DMS153 treated with DMSO at 0.1 percent for 48 hours (cell line): Measurements from ENCODE around the gene CD300LB.
A peak's percentile ranks its signal among the peaks of the same experiment; 100 is the strongest.
"Not testable (repeated sequence)": the region's sequence is repeated elsewhere in the genome, so short reads cannot be mapped to it uniquely, and the experiment has no call there.

ENCODE experiments used
- DNase-seq: peaks from one replicate; lab custom pipeline; 2025; ENCODE audit not compliant: unreplicated experiment; lab: John Stamatoyannopoulos, UW

Gene CD300LB

DNA sequence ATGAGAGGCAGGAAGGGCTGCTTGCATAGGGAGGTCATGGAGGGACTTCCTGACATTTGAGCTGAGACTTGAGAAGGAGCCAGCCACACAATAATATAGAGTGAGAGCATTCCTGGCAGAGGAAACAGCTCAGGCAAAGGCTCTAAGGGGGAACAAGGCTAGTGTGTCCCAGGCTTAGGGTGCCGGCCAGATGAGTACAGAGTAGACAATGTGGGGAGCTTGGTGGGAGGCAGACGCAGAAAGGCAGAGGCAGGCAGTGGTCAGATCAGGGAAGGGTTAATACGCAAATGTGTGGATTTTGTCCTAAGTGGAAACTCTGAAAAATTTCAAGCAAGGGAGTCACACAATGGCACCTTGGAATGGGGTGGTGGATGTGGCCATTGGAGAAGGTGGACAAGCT lies 31.3 kb downstream of the CD300LB start:
- no peak for DNase-seq

DNA sequence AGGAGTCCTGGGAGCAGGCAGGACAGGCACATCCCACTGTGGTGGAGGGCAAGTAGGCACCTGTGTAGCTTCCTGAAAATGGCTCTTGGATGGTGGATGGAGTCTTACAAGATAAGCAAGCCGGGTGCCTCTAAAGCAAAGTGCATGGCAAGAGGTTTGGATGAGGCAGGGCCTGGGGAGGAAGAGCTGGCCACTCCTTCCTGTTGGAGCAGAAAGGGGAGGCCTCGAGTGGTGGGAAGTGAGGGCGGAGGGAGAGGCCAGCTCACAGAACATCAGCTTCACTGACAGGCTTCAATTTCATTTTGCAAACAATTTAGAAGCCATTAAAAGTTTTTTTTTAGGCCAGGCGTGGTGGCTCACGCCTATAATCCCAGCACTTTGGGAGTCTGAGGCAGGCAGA lies 33.8 kb downstream of the CD300LB start:
- no peak for DNase-seq

DNA sequence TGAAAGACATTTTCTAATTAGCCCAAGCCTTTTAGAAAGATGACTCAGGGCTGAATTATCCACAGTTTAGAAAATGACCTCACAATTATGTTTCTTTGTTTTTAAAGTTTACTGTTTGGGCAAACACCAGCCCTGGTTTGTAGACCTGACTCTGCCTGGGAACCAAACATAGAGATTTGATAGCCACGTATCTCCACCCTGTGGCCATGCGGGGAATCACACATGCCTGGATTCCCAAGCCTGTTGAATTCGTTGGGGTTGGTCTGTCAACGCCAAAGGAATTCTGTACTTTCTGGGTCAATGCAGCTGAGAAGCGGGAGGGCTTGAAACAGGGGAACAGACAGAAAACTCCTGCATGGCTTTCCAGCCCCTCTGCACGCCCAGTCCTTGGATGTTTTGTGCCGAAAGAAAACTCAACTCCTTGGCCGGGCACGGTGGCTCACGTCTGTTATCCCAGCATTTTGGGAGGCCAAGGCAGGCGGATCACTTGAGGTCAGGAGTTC lies 37.9 kb downstream of the CD300LB start:
- peak; percentile 7 for DNase-seq

DNA sequence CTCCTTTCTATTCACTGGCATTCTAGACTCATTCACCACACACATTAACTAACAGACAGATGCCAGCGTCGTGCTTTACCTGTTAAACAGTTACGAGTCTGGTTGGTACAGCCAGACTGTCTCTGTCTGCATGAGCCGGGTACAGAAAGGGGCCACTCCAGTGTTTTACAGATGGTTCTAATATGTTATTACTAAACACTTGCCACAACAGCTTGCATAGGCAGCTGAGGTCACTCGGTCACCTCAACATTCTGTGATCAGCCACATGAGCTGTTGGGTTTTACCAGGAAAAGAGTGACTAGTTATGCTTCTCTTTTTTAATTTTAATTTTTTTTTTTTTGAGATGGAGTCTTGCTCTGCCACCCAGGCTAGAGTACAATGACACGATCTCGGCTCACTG lies 39.6 kb downstream of the CD300LB start:
- no peak for DNase-seq

DNA sequence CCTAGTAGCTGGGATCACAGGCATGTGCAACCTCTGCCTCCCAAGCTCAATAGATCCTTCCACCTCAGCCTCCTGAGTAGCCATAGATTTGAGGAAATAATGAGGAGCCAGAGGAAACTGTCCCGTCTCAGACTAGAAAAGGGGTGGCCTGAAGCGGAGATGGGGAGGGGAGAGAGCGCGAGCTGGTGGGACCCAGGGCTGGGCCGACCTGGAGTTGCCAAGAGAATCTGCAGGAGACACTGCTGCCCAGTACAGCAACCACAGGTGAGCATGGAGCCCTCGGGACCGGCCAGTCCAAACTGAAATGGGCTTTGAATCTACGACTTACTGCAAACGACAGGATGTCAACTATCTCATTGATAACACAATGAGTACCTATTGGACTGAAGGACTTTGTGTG lies 40.6 kb downstream of the CD300LB start:
- DNase-seq, result no peak

DNA sequence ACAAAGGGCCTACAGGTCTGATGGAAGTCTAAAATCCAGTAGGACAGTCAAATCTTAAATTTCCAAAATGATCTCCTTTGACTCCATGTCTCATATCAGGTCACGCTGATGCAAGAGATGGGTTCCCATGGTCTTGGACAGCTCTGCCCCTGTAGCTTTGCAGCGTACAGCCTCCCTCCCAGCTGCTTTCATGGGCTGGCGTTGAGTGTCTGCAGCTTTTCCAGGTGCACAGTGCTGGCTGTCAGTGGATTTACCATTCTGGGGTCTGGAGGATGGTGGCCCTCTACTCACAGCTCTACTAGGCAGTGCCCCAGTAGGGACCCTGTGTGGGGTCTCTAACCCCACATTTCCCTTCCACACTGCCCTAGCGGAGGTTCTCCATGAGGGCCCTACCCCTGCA lies 43.0 kb downstream of the CD300LB start:
- DNase-seq, result not testable (repeated sequence)

DNA sequence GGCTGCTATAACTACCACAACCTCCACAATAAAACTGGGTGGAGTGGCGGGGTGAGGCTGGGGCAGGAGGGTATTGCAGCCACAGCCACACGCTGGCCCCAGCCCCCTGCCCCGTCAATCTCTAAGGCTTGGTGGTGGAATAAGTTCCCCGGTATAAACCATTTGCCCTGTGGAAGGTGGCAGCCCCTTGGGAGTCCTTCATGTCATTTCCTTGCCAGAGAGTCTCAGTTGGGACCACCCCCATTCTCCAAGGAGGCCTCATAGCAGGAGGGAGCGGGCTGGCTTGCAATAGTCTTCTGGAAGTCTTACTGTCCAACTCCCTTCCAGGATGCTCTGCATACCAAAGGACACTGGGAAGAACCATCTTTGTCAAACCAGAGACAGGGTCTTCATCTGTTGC lies 45.4 kb downstream of the CD300LB start:
- no peak for DNase-seq

DNA sequence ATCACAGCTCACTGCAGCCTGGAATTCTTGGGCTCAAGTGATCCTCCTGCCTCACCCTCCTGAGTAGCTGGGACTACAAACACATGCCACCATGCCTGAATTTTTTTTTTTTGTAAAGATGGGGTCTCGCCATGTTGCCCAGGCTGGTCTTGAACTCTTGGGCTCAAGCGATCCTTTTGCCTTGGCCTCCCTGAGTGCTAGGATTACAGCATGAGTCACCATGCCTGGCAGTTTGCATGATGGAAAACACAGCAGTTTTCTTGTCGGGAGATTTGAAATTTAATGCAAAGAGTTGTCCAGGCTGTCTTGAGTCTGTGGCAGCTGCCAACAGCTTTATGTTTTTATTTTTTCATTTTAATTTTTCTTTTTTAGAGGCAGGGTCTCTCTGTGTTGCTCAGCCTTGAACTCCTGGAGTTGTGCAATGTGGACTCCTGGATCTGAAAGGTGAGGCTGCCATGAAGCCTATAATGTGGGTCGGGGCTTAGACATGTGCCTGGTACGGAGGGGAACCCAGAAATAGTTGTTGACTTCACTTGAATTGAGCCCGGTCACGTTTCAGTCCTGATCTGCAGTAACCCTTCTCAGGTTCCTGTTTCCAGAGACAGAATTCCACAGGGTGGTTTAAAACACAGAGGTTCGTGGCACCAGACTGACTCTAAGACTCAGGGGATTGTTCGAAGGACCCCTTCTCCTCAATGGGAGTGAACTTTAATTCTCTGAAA lies 46.1 kb downstream of the CD300LB start:
- no peak for DNase-seq

DNA sequence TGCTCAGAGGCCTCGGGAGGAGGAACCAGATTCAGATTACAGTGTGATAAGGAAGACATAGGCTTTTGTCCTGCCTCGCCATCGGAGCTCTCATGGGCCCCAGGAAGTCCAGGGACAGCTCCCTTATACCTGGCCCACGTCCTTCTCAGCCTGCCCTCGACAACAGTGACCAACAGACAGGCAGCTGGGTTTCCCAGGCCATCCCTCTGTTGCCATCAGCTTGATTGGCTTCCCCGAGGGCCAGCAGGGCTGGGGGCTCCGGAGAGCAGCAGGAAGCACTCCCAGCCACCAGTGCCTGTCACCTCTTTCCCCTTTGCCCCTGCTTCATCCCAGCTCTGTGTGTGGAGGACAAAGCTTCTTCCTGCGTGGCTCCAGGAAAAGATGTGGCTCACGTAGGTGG lies 47.2 kb downstream of the CD300LB start:
- no peak for DNase-seq

DNA sequence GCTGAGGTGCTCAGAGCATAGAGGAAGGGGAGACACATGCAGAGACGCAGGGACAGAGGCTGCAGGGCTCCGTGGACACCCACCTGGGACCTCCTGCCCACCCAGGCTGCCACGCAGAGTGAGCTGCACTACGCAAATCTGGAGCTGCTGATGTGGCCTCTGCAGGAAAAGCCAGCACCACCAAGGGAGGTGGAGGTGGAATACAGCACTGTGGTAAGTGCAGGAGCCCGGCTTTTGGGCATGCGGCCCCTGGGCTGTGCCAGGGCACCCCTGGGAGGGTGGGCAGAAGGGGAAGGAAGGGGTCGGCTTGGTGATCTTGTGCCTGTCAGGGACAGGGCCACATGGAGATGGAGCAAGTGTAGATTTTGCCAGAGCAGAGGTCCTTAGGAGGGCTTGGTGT lies 49.7 kb downstream of the CD300LB start:
- DNase-seq, result no peak

DNA sequence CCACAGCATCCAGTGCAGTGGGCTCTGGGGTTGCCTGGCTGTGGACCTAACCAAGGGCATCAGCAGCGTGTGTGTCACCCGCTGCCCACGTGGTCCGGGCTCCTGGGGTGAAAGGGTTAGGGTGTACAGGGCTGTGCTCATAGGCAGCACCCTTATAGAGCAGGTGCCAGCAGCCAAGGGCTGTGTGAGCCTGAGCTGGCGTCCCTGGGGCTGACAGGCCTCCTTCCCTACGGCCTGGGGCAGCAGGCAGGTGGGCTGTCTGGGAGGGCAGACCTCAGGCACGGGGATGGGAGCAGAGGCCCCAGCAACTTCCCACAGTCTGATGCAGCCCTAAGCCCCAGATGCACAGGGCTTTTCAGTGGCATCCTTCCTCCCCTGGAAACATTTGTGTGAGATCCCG lies 51.0 kb downstream of the CD300LB start:
- DNase-seq, result no peak

DNA sequence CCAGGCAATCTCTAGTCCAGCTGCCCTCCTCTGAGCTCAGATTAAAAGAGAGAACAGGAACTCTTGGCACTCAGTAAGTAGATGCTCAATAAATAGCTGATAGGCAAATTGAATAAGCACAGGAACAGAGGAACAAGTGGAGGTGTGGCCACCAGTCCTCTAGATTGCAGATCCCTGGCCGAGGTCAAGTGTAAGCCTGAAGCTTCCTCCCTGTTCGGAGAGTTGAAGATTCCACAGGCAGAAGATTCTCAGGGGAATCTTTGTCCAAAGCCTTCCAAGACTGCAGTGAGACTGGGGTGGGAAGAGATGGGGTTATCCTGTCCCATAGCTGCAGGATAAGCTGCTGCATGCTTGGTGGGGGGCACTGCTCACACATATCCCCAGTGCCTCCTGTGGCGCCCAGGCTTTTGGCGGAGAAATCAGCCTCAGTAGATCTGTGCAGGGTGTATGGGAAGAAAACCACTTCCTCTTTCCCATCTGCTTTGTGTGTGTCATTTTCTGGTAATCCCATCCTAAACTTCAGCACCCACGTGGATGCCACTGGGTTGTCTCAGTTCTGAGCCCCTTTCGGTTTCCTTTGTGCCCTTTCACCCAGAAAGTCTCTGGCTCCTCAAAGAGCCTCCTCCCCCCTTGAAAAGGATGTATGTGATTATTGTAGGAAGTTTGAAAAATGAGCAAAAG lies 52.7 kb downstream of the CD300LB start:
- DNase-seq, result no peak

DNA sequence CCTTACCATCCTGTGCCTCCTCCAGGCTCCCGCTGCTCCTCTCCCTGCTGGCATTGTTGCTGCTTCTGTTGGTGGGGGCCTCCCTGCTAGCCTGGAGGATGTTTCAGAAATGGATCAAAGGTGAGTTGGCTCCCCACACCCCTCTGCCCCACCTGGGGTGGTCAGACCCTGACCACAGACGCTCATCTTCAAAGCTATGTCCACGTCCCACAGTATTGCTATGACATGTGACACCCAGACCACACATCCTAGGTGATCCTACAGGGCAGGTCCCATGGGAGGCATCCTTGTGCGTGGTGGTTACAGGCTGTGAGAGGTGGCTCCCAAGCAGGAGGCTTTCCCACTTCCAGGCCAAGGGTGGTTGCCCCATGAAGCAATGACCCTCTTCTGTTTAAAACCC lies 53.9 kb downstream of the CD300LB start:
- DNase-seq, result no peak

DNA sequence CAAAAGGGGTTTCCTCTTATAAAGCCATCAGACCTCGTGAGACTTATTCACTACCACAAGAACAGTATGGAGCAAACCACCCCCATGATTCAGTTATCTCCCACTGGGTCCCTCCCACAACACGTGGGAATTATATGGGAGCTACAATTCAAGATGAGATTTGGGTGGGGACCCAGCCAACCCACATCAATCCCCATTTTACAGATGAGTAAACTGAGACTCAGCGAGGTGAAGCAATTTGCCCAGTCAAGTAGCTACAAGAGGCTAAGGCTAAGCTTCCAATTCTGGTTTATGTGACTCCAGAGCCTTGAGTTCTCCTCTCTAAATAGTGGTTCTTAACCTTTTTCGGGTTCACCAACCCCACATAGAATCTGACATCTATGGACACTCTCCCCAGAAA lies 56.1 kb downstream of the CD300LB start:
- DNase-seq, result no peak

DNA sequence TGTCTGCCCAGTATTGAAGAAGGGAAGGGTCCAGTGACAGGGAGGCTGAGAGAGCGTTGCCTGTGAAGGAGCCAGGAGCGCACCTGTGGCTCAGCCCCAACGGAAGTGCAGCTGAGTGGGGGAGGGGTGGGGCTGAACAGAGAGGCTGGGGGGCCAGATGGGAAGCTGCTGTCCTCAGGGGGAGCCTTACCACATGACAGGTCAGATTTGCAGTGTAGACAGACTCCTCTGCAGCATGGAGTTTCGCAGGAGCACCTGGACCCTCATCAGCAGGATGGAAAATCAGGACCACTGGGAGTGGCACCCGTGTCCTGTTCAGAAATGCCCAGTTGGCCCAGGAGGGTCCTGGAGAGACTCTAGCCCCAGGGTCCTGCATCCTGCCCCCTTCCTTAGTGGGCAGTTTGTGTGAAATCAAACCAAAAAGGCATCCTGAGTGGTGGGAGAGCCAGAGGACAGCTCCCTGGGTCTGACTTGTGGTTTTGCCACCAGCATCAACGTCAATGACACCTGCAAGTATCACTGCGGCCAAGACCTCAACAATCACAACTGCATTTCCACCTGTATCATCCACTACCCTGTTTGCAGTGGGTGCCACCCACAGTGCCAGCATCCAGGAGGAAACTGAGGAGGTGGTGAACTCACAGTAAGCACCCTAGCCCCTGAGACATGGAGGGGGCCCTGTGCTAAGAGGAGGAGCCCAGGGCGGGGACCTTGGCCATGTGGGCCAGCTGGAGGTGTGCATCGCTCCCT lies 57.1 kb downstream of the CD300LB start:
- no peak for DNase-seq

DNA sequence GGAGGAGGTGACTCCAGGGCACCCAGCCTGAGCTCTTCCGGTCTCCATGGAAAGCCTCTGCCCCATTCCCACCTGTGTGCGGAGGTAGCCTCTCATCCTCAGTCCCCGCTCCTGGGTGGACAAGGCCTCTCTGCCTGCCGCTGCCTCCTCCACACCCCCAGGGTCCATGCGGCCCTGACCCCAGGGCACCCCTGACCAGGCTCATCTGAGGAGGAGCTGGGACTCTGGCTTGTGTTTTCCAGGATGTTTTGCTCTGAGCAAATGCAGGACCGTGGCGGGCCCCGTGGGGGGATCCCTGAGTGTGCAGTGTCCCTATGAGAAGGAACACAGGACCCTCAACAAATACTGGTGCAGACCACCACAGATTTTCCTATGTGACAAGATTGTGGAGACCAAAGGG lies 58.0 kb downstream of the CD300LB start:
- no peak for DNase-seq

DNA sequence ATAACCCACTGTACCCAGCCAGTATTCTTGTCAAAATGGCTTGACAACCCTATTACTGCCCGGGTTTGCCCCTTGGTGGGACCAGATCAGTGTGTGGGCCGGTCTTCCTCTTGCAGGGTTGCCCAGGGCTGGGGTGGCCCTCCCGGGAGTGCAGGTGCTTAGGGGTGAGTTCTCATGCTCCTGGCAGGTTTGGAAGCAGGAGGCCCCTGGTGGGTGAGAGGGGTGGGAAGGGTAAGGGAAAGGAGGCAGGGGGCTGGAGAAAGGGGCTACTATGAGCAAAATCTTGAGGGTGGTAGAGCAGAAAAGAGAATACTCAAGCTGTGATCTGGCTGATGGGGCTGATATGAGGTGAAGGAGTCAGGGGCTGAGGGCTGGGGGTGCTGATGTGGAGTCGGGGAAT lies 58.4 kb downstream of the CD300LB start:
- no peak for DNase-seq

DNA sequence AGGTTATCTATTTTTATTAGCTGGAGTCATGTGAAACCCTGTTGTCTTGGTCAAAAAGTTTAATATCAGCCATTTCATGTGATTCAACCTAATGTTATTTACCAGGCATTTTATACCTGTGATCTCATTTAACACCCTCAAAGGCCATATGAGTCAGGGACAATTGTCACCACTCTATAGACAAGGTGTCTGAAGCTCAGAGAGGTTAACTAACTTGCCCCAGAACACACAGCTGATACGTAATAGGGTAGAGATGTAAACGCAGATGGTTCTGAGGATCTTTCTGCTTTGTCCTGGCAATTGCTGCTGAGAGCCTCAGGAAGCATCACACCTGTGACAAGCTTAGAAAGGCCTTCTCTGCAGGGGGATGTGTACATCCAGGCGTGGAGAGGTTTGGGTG lies 59.9 kb downstream of the CD300LB start:
- no peak for DNase-seq
